ENCODE measurements around the gene NCAM1.

GRCh38 chr11:113247221-113247620 is 286.0 kb downstream of the NCAM1 start:
- no peak for TF ChIP-seq STAT6 (CRISPR knock-in tag; IDR thresholded peaks at IDR 0.05)
- TF ChIP-seq CTCF (IDR thresholded peaks at IDR 0.05 in 2 of 3, conservative IDR thresholded peaks at IDR 0.05 in 1 of 3; ENCODE audit: insufficient read depth in 2 of 3, low read depth in 1 of 3, low read length in 3 of 3) = no peak
- no peak for TF ChIP-seq MAX (CRISPR knock-in tag; IDR thresholded peaks at IDR 0.05)
- TF ChIP-seq NR2C2 (CRISPR knock-in tag; IDR thresholded peaks at IDR 0.05) = no peak
- TF ChIP-seq NR2C2 (tag; IDR thresholded peaks at IDR 0.05) = no peak
- TF ChIP-seq POLR2A (conservative IDR thresholded peaks at IDR 0.05) = no peak
- no peak for TF ChIP-seq ATF7 (IDR thresholded peaks at IDR 0.05)
- no peak for TF ChIP-seq NFXL1 (CRISPR knock-in tag; IDR thresholded peaks at IDR 0.05)
- TF ChIP-seq DIDO1 (tag; IDR thresholded peaks at IDR 0.05; ENCODE audit: low read depth) = no peak
- TF ChIP-seq EP300 (IDR thresholded peaks at IDR 0.05; ENCODE audit: low read length) = no peak
- no peak for TF ChIP-seq FOXM1 (IDR thresholded peaks at IDR 0.05; ENCODE audit: low read depth)
- TF ChIP-seq FOXM1 (CRISPR knock-in tag; IDR thresholded peaks at IDR 0.05; ENCODE audit: low read depth) = no peak
- TF ChIP-seq EWSR1 (IDR thresholded peaks at IDR 0.05; ENCODE audit: borderline replicate concordance, low read depth, partially characterized antibody) = no peak

Measured in K562 (cell line).